H9 (cell line): Measurements from ENCODE around the gene ADAMTS8. TPM values are rescaled to one million over a fixed set of nuclear protein-coding genes. Genes with fewer than 3 reads are reported as not detected.

Experiments
- DNase-seq: peaks from one replicate; pipeline ENCODE4 v3.0.0-alpha.2; 2017
- H2AFZ ChIP-seq: one replicate; pipeline ENCODE4 v1.6.1; 2013; ENCODE audit warnings: mild to moderate bottlenecking, low read length, control low read depth, moderate library complexity
- H2AK5ac ChIP-seq: 2 replicates; pipeline ENCODE4 v1.6.1; 2013; ENCODE audit warnings: low read length, control low read depth, mixed read lengths; ENCODE audit not compliant: insufficient read length
- H2BK120ac ChIP-seq: one replicate; pipeline ENCODE4 v1.6.1; 2013; ENCODE audit warnings: low read depth, mild to moderate bottlenecking, low read length, control low read depth, inconsistent platforms; ENCODE audit not compliant: poor library complexity, severe bottlenecking
- H2BK12ac ChIP-seq: 2 replicates; pipeline ENCODE4 v1.6.1; 2013; ENCODE audit warnings: low read length, control low read depth, mixed read lengths, low read depth; ENCODE audit not compliant: insufficient read length
- H2BK15ac ChIP-seq: 2 replicates; pipeline ENCODE4 v1.6.1; 2013; ENCODE audit warnings: low read depth, low read length, control low read depth
- H2BK20ac ChIP-seq: one replicate; pipeline ENCODE4 v1.6.1; 2013; ENCODE audit warnings: low read depth, mild to moderate bottlenecking, low read length, control low read depth, inconsistent platforms; ENCODE audit not compliant: poor library complexity, severe bottlenecking
- H2BK5ac ChIP-seq: 2 replicates; pipeline ENCODE4 v1.6.1; 2013; ENCODE audit warnings: low read length, control low read depth, mixed read lengths; ENCODE audit not compliant: insufficient read length
- H3K14ac ChIP-seq: 2 replicates; pipeline ENCODE4 v1.6.1; 2013; ENCODE audit warnings: low read length, control low read depth; ENCODE audit not compliant: insufficient read depth
- H3K18ac ChIP-seq: 2 replicates; pipeline ENCODE4 v1.6.1; 2013; ENCODE audit warnings: low read depth, mild to moderate bottlenecking, mixed read lengths, low read length, control low read depth; ENCODE audit not compliant: insufficient read length
- H3K23ac ChIP-seq: 2 replicates; pipeline ENCODE4 v1.6.1; 2013; ENCODE audit warnings: low read length, control low read depth, mixed read lengths, low read depth; ENCODE audit not compliant: insufficient read length
- H3K23me2 ChIP-seq: 2 replicates; pipeline ENCODE4 v1.6.1; 2013; ENCODE audit warnings: low read depth, mild to moderate bottlenecking, mixed read lengths, low read length, control low read depth; ENCODE audit not compliant: insufficient read length, poor library complexity, severe bottlenecking
- H3K27ac ChIP-seq: 2 replicates; pipeline ENCODE4 v1.5.1; 2013; ENCODE audit warnings: low read length, control low read depth, mixed read lengths, low read depth; ENCODE audit not compliant: insufficient read length
- H3K27me3 ChIP-seq: 2 replicates; pipeline ENCODE4 v1.6.1; 2013; ENCODE audit warnings: low read length, control low read depth, inconsistent platforms; ENCODE audit not compliant: insufficient read depth
- H3K4ac ChIP-seq: 2 replicates; pipeline ENCODE4 v1.6.1; 2013; ENCODE audit warnings: low read depth, mild to moderate bottlenecking, control low read depth, inconsistent platforms, low read length, moderate library complexity
- H3K4me1 ChIP-seq: 2 replicates; pipeline ENCODE4 v1.6.1; 2013; ENCODE audit warnings: low read length, control low read depth, inconsistent platforms; ENCODE audit not compliant: insufficient read depth
- H3K4me2 ChIP-seq: 2 replicates; pipeline ENCODE4 v1.6.1; 2013; ENCODE audit warnings: low read length, control low read depth, mixed read lengths; ENCODE audit not compliant: insufficient read length, insufficient read depth
- H3K56ac ChIP-seq: 2 replicates; pipeline ENCODE4 v1.6.1; 2013; ENCODE audit warnings: low read depth, mild to moderate bottlenecking, mixed read lengths, low read length, control low read depth; ENCODE audit not compliant: insufficient read length
- H3K79me1 ChIP-seq: 2 replicates; pipeline ENCODE4 v1.6.1; 2013; ENCODE audit warnings: low read depth, mild to moderate bottlenecking, moderate library complexity, low read length, control low read depth, inconsistent platforms; ENCODE audit not compliant: insufficient read depth, poor library complexity, severe bottlenecking
- H3K79me2 ChIP-seq: 2 replicates; pipeline ENCODE4 v1.6.1; 2013; ENCODE audit warnings: low read length, control low read depth, inconsistent platforms; ENCODE audit not compliant: insufficient read depth
- H3K9ac ChIP-seq: 2 replicates; pipeline ENCODE4 v1.6.1; 2013; ENCODE audit warnings: low read length, control low read depth, mixed read lengths; ENCODE audit not compliant: insufficient read length; ENCODE audit errors: extremely low read depth
- H3K9me3 ChIP-seq: one replicate; pipeline ENCODE4 v1.6.1; 2013; ENCODE audit warnings: low read depth, low read length, inconsistent platforms; ENCODE audit not compliant: control insufficient read depth
- H3T11ph ChIP-seq: one replicate; pipeline ENCODE4 v1.6.1; 2013; ENCODE audit warnings: mild to moderate bottlenecking, low read length, control low read depth, inconsistent platforms
- H4K20me1 ChIP-seq: one replicate; pipeline ENCODE4 v1.6.1; 2013; ENCODE audit not compliant: control insufficient read depth, insufficient read length, insufficient read depth
- H4K5ac ChIP-seq: 2 replicates; pipeline ENCODE4 v1.6.1; 2013; ENCODE audit warnings: low read depth, mild to moderate bottlenecking, mixed read lengths, low read length, control low read depth; ENCODE audit not compliant: insufficient read length
- H4K8ac ChIP-seq: replicated peaks from 2 replicates; pipeline ENCODE4 v1.6.1; 2013; ENCODE audit warnings: low read length, control low read depth, mixed read lengths, low read depth; ENCODE audit not compliant: insufficient read length
- H4K91ac ChIP-seq: 2 replicates; pipeline ENCODE4 v1.6.1; 2013; ENCODE audit warnings: low read depth, mild to moderate bottlenecking, moderate library complexity, mixed read lengths, low read length, control low read depth; ENCODE audit not compliant: insufficient read length
- H3K27ac Mint-ChIP-seq, 3 experiments: 2 replicates in 2 of 3; 3 replicates in 1 of 3; pipeline ENCODE4 v1.8.0; 2020 to 2021; ENCODE audit warnings: mixed read lengths in 3 of 3, mild to moderate bottlenecking in 1 of 3, moderate library complexity in 1 of 3
- H3K27me3 Mint-ChIP-seq: 2 replicates; pipeline ENCODE4 v1.8.0; 2021; ENCODE audit warnings: low read depth, mild to moderate bottlenecking, moderate library complexity, mixed read lengths
- H3K36me3 Mint-ChIP-seq, 3 experiments: 2 replicates in 2 of 3; 3 replicates in 1 of 3; pipeline ENCODE4 v1.8.0; 2020 to 2021; ENCODE audit warnings: low read depth in 3 of 3, mixed read lengths in 3 of 3; ENCODE audit not compliant: insufficient read depth in 1 of 3
- H3K4me1 Mint-ChIP-seq, 2 experiments: 2 replicates each; pipeline ENCODE4 v1.8.0; 2020; ENCODE audit warnings: mixed read lengths in 2 of 2
- H3K4me3 Mint-ChIP-seq, 2 experiments: 2 replicates in 1 of 2; 3 replicates in 1 of 2; pipeline ENCODE4 v1.8.0; 2020 to 2021; ENCODE audit warnings: mild to moderate bottlenecking in 2 of 2, mixed read lengths in 2 of 2, moderate library complexity in 1 of 2
- H3K9me3 Mint-ChIP-seq, 2 experiments: 2 replicates in 1 of 2; 3 replicates in 1 of 2; pipeline ENCODE4 v1.8.0; 2020; ENCODE audit warnings: mild to moderate bottlenecking in 2 of 2, mixed read lengths in 2 of 2, moderate library complexity in 1 of 2
- WGBS: extraction: QIAGEN DNeasy Blood & Tissue Kit; methylation state at CpG from one replicate; pipeline ENCODE4 v1.1.7; 2013; ENCODE audit warnings: missing lambda C conversion rate, low lambda C conversion rate, mixed read lengths; ENCODE audit not compliant: insufficient read length; ENCODE audit errors: extremely low coverage; 5-methylcytosine and 5-hydroxymethylcytosine counted together
- total RNA-seq: library from RNA; stranded (reverse); gene quantifications from 2 replicates; pipeline ENCODE4 v1.2.1, GENCODE V29; 2021
- TF ChIP-seq, protein P1 (sequence below): fragments of 200-600 bp; sonication (generic); conservative IDR thresholded peaks from 3 replicates; pipeline ENCODE4 v1.8.0; 2021; ENCODE audit warnings: antibody characterized with exemption, mild to moderate bottlenecking

The ADAMTS8 gene
- total RNA-seq, 1 experiment from 2014 or later: 5.0 TPM

DNA sequence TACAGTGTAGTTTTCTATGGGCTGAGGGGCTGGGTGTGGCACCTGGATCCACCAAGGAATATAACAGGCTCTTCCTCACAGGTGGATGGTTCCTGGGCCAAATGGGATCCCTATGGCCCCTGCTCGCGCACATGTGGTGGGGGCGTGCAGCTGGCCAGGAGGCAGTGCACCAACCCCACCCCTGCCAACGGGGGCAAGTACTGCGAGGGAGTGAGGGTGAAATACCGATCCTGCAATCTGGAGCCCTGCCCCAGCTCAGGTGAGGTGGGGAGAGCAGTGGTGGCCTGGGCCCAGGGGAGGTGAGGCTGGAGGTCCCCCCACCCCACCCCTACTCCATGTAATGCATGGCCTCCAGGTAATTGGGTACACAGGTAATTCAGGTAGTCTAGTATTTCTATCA lies 40.8 kb upstream of the ADAMTS8 start:
- TF ChIP-seq, protein P1, sequence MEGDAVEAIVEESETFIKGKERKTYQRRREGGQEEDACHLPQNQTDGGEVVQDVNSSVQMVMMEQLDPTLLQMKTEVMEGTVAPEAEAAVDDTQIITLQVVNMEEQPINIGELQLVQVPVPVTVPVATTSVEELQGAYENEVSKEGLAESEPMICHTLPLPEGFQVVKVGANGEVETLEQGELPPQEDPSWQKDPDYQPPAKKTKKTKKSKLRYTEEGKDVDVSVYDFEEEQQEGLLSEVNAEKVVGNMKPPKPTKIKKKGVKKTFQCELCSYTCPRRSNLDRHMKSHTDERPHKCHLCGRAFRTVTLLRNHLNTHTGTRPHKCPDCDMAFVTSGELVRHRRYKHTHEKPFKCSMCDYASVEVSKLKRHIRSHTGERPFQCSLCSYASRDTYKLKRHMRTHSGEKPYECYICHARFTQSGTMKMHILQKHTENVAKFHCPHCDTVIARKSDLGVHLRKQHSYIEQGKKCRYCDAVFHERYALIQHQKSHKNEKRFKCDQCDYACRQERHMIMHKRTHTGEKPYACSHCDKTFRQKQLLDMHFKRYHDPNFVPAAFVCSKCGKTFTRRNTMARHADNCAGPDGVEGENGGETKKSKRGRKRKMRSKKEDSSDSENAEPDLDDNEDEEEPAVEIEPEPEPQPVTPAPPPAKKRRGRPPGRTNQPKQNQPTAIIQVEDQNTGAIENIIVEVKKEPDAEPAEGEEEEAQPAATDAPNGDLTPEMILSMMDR: no peak
- Mint-ChIP-seq H3K9me3 (no peaks in the 10 kb centered on the region), H3K27me3 (no peaks in the 10 kb centered on the region), H3K27ac (no peak overlapping the region; a peak in 1 of 7 replicates), H3K4me1 (no peaks in the 10 kb centered on the region), H3K36me3 (no peaks in the 10 kb centered on the region; a peak in 1 of 7 replicates), H3K4me3 (no peak overlapping the region)
- Histone ChIP-seq H4K91ac (no peak overlapping the region), H3K79me1 (no peaks in the 10 kb centered on the region), H4K5ac (no peak overlapping the region), H2BK120ac (no peak overlapping the region), H3K27me3 (no peaks in the 10 kb centered on the region), H3K23me2 (no peaks in the 10 kb centered on the region), H3T11ph (no peak overlapping the region), H3K9ac (no peak overlapping the region), H2BK15ac (no peak overlapping the region), H3K14ac (no peak overlapping the region; the same call in 1 of the 2 replicates), H2BK20ac (no peak overlapping the region), H3K4me2 (no peak overlapping the region), H3K23ac (no peak overlapping the region), H2AFZ (no peak overlapping the region), H3K4me1 (no peaks in the 10 kb centered on the region), H3K9me3 (no peaks in the 10 kb centered on the region), H2AK5ac (no peak overlapping the region), H3K56ac (no peak overlapping the region), H2BK12ac (no peak overlapping the region), H3K27ac (no peak overlapping the region), H4K20me1 (no peaks in the 10 kb centered on the region), H2BK5ac (no peak overlapping the region), H3K4ac (no peak overlapping the region), H3K79me2 (no peaks in the 10 kb centered on the region), H4K8ac (no peak overlapping the region), H3K18ac (no peak overlapping the region)
- no CpG with 5 or more reads among the region's 6 CpGs for WGBS
- no peak for DNase-seq
